ENCODE results near the gene MMAB.

- TF ChIP-seq REST (IDR thresholded peaks at IDR 0.05; ENCODE audit: insufficient read depth in 1 of 2, low read depth in 2 of 2, low read length in 2 of 2), result no peak
- no peak for TF ChIP-seq POLR2AphosphoS5 (IDR thresholded peaks at IDR 0.05; ENCODE audit: low read depth, low read length)
- no peak for TF ChIP-seq SIN3A (IDR thresholded peaks at IDR 0.05; ENCODE audit: borderline replicate concordance, insufficient read depth, low read length)
- no peak for TF ChIP-seq TAF1 (IDR thresholded peaks at IDR 0.05; ENCODE audit: borderline replicate concordance, insufficient read depth, low read length)
- TF ChIP-seq FOXP2 (optimal IDR thresholded peaks at IDR 0.05; ENCODE audit: borderline replicate concordance, extremely low read depth, extremely low read length, insufficient read depth), result no peak
Observed at GRCh38 chr12:109609342-109609741, 36.0 kb upstream of the MMAB start.
